SK-N-SH treated with all-trans-retinoic acid at 6 μM for 48 hours (cell line): ENCODE data around the gene PPCS.

Experiments
- BACH2 ChIP-seq: fragments of 250-450 bp; sonication (Bioruptor Pico); IDR thresholded peaks from 2 replicates; pipeline ENCODE4 v1.9.0; 2021; ENCODE audit warnings: mild to moderate bottlenecking, borderline replicate concordance
- CSDC2 ChIP-seq: fragments of 250-450 bp; sonication (Bioruptor Pico); IDR thresholded peaks from 2 replicates; pipeline ENCODE4 v1.5.0; 2020; ENCODE audit warnings: mild to moderate bottlenecking, moderate library complexity
- ISL1 ChIP-seq: fragments of 250-450 bp; sonication (Bioruptor Pico); IDR thresholded peaks from 2 replicates; pipeline ENCODE4 v2.1.2; 2022; ENCODE audit warnings: mild to moderate bottlenecking, moderate library complexity
- PPARA ChIP-seq: fragments of 250-450 bp; sonication (Bioruptor Pico); IDR thresholded peaks from 2 replicates; pipeline ENCODE4 v1.5.0; 2020; ENCODE audit warnings: mild to moderate bottlenecking, borderline replicate concordance
- SNAI2 ChIP-seq: fragments of 250-450 bp; sonication (Bioruptor Pico); IDR thresholded peaks from 2 replicates; pipeline ENCODE4 v1.5.0; 2020; ENCODE audit warnings: mild to moderate bottlenecking, moderate library complexity
- ZFP30 ChIP-seq: fragments of 450-650 bp; formaldehyde crosslinking; IDR thresholded peaks from 2 replicates; pipeline ENCODE4 v1.5.0; 2022; ENCODE audit warnings: mild to moderate bottlenecking, moderate library complexity
- ZNF565 ChIP-seq: fragments of 450-650 bp; formaldehyde crosslinking; conservative IDR thresholded peaks from 2 replicates; pipeline ENCODE4 v1.5.0; 2020; ENCODE audit warnings: low read depth, mild to moderate bottlenecking, moderate library complexity
- TF ChIP-seq, protein P1 (sequence below): fragments of 250-450 bp; sonication (Bioruptor Pico); IDR thresholded peaks from 2 replicates; pipeline ENCODE4 v1.8.0; 2021; ENCODE audit warnings: low read depth, mild to moderate bottlenecking, moderate library complexity, borderline replicate concordance
- TF ChIP-seq, protein P2 (sequence below): fragments of 250-450 bp; sonication (Bioruptor Pico); IDR thresholded peaks from 2 replicates; pipeline ENCODE4 v1.5.1; 2020; ENCODE audit warnings: low read depth, mild to moderate bottlenecking, moderate library complexity
- TF ChIP-seq, protein P3 (sequence below): fragments of 250-450 bp; sonication (Bioruptor Pico); IDR thresholded peaks from 2 replicates; pipeline ENCODE4 v1.8.0; 2020; ENCODE audit warnings: mild to moderate bottlenecking, moderate library complexity, borderline replicate concordance

DNA sequence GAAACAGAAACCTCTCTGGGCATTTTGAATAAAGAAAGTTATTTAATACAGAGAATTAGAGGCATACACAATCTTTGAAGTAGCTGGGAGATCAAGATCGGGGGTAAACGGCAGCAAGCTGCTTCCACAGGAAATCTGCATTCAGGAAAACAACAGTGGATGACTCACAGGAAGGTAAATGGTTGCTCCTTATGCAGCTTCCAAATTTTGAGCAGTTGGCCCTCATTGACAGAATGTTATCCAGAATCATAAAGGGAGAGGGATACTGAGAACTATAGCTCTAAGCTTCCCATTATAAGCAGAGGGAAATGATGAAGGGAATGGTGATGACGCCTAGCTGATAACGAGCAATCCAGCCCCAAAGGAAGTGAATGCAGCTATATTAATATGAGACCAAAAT is 29.1 kb upstream of the PPCS start:
- TF ChIP-seq PPARA (CRISPR knock-in tag) (no peak), ZFP30 (CRISPR knock-in tag) (no peak), CSDC2 (CRISPR knock-in tag) (no peak), BACH2 (CRISPR knock-in tag) (no peak), ZNF565 (CRISPR knock-in tag) (no peak), SNAI2 (CRISPR knock-in tag) (no peak), ISL1 (CRISPR knock-in tag) (no peak)
- TF ChIP-seq, protein P1, sequence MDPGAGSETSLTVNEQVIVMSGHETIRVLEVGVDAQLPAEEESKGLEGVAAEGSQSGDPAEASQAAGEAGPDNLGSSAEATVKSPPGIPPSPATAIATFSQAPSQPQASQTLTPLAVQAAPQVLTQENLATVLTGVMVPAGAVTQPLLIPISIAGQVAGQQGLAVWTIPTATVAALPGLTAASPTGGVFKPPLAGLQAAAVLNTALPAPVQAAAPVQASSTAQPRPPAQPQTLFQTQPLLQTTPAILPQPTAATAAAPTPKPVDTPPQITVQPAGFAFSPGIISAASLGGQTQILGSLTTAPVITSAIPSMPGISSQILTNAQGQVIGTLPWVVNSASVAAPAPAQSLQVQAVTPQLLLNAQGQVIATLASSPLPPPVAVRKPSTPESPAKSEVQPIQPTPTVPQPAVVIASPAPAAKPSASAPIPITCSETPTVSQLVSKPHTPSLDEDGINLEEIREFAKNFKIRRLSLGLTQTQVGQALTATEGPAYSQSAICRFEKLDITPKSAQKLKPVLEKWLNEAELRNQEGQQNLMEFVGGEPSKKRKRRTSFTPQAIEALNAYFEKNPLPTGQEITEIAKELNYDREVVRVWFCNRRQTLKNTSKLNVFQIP, result no peak
- TF ChIP-seq, protein P2, sequence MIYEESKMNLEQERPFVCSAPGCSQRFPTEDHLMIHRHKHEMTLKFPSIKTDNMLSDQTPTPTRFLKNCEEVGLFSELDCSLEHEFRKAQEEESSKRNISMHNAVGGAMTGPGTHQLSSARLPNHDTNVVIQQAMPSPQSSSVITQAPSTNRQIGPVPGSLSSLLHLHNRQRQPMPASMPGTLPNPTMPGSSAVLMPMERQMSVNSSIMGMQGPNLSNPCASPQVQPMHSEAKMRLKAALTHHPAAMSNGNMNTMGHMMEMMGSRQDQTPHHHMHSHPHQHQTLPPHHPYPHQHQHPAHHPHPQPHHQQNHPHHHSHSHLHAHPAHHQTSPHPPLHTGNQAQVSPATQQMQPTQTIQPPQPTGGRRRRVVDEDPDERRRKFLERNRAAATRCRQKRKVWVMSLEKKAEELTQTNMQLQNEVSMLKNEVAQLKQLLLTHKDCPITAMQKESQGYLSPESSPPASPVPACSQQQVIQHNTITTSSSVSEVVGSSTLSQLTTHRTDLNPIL, result no peak
- TF ChIP-seq, protein P3, sequence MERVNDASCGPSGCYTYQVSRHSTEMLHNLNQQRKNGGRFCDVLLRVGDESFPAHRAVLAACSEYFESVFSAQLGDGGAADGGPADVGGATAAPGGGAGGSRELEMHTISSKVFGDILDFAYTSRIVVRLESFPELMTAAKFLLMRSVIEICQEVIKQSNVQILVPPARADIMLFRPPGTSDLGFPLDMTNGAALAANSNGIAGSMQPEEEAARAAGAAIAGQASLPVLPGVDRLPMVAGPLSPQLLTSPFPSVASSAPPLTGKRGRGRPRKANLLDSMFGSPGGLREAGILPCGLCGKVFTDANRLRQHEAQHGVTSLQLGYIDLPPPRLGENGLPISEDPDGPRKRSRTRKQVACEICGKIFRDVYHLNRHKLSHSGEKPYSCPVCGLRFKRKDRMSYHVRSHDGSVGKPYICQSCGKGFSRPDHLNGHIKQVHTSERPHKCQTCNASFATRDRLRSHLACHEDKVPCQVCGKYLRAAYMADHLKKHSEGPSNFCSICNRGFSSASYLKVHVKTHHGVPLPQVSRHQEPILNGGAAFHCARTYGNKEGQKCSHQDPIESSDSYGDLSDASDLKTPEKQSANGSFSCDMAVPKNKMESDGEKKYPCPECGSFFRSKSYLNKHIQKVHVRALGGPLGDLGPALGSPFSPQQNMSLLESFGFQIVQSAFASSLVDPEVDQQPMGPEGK (CRISPR knock-in tag), result no peak
